GM12874 (cell line): ENCODE measurements around the gene TBC1D16.

Experiments
- TF ChIP-seq, protein P1 (sequence below): IDR thresholded peaks from 2 replicates; pipeline ENCODE4 v1.5.1; 2011; ENCODE audit warnings: low read depth, mild to moderate bottlenecking, control low read depth, low read length, moderate library complexity; ENCODE audit not compliant: insufficient read depth

The TBC1D16 gene

DNA sequence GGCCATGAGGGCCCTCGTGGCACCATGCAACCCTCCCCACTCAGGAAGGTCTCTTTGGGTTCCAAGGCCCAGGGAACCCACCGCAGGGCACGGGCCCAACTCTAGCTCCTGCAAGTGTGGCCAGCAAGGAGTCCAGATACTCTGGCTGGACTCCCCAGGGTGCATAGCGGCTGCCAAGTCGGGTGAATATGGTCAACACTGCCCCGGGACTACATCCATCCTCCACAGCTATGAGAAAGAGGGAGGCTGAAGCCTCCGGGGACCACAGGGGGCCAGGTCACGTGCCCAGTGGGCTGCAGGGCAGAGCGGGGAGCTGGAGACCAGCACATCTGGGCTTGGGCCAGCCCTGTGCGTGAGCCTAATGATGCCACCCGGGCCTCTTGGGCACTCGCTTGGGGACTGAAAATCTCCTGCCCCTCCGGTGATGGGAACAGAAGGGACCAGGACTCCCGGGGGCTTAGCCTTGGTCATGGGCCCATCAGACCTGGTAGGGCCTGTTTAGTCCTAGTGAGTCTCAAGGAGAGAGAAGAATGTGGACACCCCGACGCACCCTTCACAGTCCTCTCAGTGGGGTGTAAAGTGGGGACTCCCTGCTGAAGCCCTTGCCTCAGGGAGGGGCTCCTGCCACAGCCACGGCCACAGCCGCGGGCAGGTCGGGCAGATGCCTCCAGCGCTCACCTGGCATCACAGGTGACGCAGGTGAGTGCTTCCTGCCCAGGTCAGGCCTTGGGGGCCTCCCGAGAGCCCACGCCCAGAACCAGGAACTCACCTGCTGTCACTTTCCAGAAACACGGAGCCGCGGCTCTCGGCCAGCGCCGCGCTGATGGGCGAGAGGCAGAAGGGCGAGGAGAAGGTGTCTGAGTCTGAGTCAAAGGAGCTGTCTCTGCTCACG is 26.0 kb downstream of the TBC1D16 start:
- TF ChIP-seq, protein P1, sequence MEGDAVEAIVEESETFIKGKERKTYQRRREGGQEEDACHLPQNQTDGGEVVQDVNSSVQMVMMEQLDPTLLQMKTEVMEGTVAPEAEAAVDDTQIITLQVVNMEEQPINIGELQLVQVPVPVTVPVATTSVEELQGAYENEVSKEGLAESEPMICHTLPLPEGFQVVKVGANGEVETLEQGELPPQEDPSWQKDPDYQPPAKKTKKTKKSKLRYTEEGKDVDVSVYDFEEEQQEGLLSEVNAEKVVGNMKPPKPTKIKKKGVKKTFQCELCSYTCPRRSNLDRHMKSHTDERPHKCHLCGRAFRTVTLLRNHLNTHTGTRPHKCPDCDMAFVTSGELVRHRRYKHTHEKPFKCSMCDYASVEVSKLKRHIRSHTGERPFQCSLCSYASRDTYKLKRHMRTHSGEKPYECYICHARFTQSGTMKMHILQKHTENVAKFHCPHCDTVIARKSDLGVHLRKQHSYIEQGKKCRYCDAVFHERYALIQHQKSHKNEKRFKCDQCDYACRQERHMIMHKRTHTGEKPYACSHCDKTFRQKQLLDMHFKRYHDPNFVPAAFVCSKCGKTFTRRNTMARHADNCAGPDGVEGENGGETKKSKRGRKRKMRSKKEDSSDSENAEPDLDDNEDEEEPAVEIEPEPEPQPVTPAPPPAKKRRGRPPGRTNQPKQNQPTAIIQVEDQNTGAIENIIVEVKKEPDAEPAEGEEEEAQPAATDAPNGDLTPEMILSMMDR: no peak

DNA sequence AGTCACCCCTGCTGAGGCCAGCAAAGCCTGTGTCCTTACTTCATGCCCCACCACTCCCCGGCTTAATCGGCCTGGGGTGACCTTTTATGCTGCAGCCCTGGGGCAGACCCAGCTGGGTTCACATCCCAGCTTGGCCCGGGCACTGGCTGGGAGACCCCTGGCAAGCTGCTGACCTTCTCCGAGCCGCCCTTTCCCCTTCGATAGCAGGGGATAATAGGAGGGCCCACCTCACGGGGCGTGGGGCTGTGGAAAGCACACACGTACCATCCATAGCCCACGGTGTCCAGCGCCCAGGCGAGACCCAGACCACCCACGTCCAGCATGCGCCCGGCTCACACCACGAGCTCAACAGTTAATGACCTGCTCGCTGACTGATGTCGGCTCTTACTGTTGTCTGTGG is 26.8 kb downstream of the TBC1D16 start:
- TF ChIP-seq, protein P1: no peak

DNA sequence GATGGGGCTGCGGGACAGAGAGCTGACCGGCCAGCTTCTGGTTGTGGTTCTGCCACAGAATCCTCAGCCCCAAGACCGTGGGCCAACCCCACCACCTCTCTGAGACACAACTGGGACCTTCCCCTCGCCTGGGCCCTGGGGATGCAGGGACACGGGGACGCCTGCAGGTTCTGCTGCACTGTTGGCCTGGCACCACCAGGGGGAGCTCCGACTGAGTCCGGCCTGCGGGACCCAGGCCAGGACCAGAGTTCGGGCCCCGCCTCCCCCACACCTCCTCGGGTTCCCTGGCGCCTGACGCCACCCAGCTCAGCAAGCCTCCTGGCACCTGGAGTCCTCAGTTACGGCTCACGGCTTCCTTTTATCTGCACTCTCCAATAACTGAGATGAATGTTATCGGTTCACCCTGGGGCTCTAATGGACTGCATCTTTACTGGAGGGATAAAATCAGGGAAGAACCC is 27.3 kb downstream of the TBC1D16 start:
- TF ChIP-seq, protein P1: peak; percentile 98

DNA sequence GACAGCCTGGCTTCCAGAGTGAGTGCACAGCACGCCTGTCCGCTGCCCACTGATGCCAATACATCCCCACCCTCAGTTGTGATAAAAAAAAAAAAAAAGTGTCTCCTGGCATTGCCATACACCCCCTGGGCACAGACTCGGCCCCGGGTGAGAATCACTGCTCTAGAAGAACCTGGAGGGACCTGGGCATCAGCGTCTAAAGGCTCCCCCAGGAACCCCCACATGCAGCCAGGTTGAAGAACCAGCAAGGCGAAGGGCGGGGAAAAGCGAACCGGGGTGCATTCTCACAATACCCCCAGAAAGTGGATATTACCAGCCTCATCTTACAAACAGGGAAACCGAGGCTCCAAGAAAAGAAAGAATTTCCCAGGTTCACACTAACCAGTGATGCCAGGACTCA is 27.7 kb downstream of the TBC1D16 start:
- TF ChIP-seq, protein P1: no peak

DNA sequence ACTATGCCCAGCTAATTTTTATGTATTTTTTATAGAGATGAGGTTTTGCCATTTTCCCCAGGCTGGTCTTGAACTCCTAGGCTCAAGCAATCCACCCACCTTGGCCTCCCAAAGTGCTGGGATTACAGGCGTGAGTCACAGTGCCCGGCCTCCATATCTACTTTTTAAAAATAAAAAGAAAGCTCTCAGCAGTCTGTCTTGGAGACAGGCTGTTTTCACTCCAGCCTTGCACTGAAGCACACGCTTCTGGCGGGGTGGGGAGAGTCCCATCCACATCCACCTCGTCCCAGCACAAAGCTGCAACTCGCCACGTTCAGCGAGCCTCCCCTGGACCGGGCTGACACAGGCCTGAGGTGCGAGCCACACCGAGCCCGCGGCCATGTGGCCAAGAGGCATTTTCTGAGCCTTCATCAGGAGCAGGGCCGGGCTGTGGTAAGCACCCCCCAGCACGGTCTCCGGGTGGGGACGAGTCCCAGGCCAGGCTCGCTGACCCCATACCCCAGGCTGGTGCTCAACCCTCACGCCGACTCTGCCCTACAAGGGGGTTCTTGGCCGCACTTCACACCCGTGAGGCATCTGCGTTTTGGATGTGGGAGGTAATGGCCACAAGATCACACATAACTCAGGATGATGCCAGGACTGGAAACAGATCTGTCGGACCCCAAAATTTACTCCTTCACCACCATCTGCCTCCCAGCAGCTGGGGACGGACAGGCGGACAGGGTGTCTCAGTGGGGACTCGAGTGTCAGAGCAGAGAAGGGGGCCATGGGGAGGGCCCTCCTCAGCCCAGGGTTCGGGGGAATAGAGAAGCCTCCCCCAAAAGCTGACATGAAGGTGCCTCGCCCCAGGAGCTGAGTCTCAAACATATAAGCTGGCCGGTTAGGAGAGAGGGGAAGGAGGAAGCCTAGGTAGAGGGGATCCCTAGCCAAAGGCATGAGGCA is 28.6 kb downstream of the TBC1D16 start:
- TF ChIP-seq, protein P1: no peak

DNA sequence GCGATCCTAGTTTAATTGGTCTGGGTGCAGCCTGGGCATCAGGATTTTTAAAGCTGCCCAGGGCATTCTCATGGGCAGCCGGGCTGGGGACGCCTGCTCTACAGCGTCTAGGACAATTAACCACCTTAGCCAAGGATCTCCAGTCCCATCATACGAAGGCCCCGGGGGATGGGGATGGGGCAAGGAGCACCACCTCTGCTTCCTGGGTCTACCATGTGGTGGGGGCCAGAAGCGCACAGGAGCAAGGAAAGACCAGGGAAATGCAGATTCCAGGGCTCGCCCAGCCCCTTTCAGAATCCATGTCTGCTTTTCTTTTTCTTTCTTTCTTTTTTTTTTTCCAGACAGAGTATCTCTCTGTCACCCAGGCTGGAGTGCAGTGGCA is 29.3 kb downstream of the TBC1D16 start:
- TF ChIP-seq, protein P1: no peak
